Fibroblast of lung (primary cell): ENCODE measurements around the gene CPNE6. TPM values are rescaled to one million over a fixed set of nuclear protein-coding genes. Genes with fewer than 3 reads are reported as not detected.

Experiments used
- DNase-seq, 2 donors: peaks; one replicate each; pipeline versions ENCODE4 v3.0.0 to v3.0.0-alpha.2; 2010; ENCODE audit warnings: low read depth in 2 of 2
- H2AFZ ChIP-seq: 2 replicates; pipeline ENCODE4 v1.5.1; 2012; ENCODE audit warnings: low read length, control low read depth, inconsistent platforms
- H3K27ac ChIP-seq: 2 replicates; pipeline ENCODE4 v1.5.1; 2011; ENCODE audit warnings: low read length, control low read depth; ENCODE audit not compliant: insufficient read depth
- H3K27me3 ChIP-seq: 2 replicates; pipeline ENCODE4 v1.5.1; 2011; ENCODE audit warnings: mild to moderate bottlenecking, low read length; ENCODE audit not compliant: control insufficient read depth, insufficient read depth
- H3K36me3 ChIP-seq: 2 replicates; pipeline ENCODE4 v1.5.1; 2011; ENCODE audit warnings: low read length; ENCODE audit not compliant: control insufficient read depth, insufficient read depth
- H3K4me1 ChIP-seq: 2 replicates; pipeline ENCODE4 v1.5.1; 2011; ENCODE audit warnings: low read length; ENCODE audit not compliant: control insufficient read depth, insufficient read depth; ENCODE audit errors: extremely low read depth
- H3K4me2 ChIP-seq: 2 replicates; pipeline ENCODE4 v1.5.1; 2011; ENCODE audit warnings: low read length, control low read depth; ENCODE audit not compliant: insufficient read depth; ENCODE audit errors: extremely low read depth
- H3K4me3 ChIP-seq, 4 experiments: fragments of 200-600 bp in 1 of 4; sonication (generic) in 1 of 4; replicated peaks in 1 of 4; 2 replicates each; pipeline ENCODE4 v1.5.1; 2011 to 2016; ENCODE audit warnings: low read length in 4 of 4, low read depth in 3 of 4, mild to moderate bottlenecking in 3 of 4, control low read depth in 2 of 4, inconsistent platforms in 1 of 4, mixed read lengths in 1 of 4; ENCODE audit not compliant: insufficient read depth in 1 of 4; ENCODE audit errors: control extremely low read depth in 1 of 4
- H3K79me2 ChIP-seq: 2 replicates; pipeline ENCODE4 v1.5.1; 2012; ENCODE audit warnings: mild to moderate bottlenecking, low read length, inconsistent platforms; ENCODE audit not compliant: control insufficient read depth, insufficient read depth
- H3K9ac ChIP-seq: 2 replicates; pipeline ENCODE4 v1.5.1; 2011; ENCODE audit warnings: mild to moderate bottlenecking, low read length, control low read depth; ENCODE audit not compliant: insufficient read depth
- H3K9me3 ChIP-seq: 2 replicates; pipeline ENCODE4 v1.5.1; 2012; ENCODE audit warnings: low read depth, low read length; ENCODE audit not compliant: control insufficient read depth, insufficient read depth
- H4K20me1 ChIP-seq: 2 replicates; pipeline ENCODE4 v1.5.1; 2011; ENCODE audit warnings: low read length; ENCODE audit not compliant: control insufficient read depth, insufficient read depth; ENCODE audit errors: extremely low read depth
- EZH2 ChIP-seq: IDR thresholded peaks from 2 replicates; pipeline ENCODE4 v1.5.1; 2012; ENCODE audit warnings: low read length, control low read depth, mild to moderate bottlenecking; ENCODE audit errors: missing control alignments
- polyA plus RNA-seq, 2 donors: library from polyadenylated mRNA; depleted of rRNA in 1 of 2; stranded (reverse) in 1 of 2; unstranded in 1 of 2; fragments of >200 nt; gene quantifications; 2 replicates each; pipeline ENCODE4 v1.2.1, GENCODE V29; 2011 to 2012; ENCODE audit warnings: missing spikeins in 1 of 2
- total RNA-seq: library from RNA; depleted of rRNA; stranded (reverse); fragments of >200 nt; gene quantifications from 2 replicates; pipeline ENCODE4 v1.2.1, GENCODE V29; 2014
- TF ChIP-seq, protein P1 (sequence below), 2 donors: IDR thresholded peaks in 1 of 2; conservative IDR thresholded peaks in 1 of 2; 1 replicate in 1 of 2; 2 replicates in 1 of 2; pipeline ENCODE4 v1.5.1; 2011 to 2012; ENCODE audit warnings: low read length in 2 of 2, control low read depth in 1 of 2, inconsistent platforms in 1 of 2, low read depth in 1 of 2, mild to moderate bottlenecking in 1 of 2

CPNE6 gene
- total and polyA plus RNA-seq, 2 donors (not counting 1 experiment from before 2014, with no cell fraction given), result not detected

DNA sequence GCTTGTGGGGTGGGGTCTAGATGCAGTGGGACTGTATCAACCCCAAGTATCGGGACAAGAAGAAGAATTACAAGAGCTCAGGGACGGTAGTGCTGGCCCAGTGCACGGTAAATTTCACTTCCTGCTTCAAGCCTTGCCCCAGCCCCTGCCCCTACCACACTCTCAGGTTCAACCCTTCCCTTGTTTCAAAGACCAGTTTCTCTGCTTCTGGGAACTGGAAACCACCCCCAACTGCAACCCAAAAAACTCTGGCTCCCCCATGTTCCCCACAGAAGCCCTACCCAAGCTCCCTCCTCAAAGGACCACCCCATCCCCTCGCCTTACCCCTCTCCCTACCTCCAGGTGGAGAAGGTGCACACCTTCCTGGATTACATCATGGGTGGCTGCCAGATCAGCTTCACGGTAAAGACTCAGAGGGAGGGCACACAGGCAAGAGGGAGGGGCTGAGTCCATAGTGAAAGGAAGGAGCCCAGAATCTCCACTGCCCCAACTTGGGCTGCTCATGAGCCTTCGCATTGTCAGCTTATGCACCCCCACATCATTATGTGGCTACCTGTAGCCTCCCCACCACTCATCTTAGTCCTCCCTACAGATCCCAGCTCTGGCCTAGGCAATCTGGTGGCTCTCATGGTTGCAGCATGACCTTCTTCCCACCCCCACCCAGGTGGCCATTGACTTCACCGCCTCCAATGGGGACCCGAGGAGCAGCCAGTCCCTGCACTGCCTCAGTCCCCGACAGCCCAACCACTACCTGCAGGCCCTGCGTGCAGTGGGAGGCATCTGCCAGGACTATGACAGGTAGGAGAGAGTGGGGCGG lies 4.3 kb downstream of the CPNE6 start:
- Histone ChIP-seq H3K9me3 (no peaks in the 10 kb centered on the region), H3K4me2 (no peak overlapping the region), H4K20me1 (no peaks in the 10 kb centered on the region), H3K79me2 (no peaks in the 10 kb centered on the region), H3K27me3 (peaks cover 18% of the 10 kb centered on the region), H3K36me3 (no peaks in the 10 kb centered on the region), H3K9ac (no peak overlapping the region), H3K4me1 (peaks cover under 1% of the 10 kb centered on the region), H2AFZ (no peak overlapping the region), H3K4me3 (no peak overlapping the region), H3K27ac (no peak overlapping the region)
- DNase-seq, result no peak
- TF ChIP-seq, protein P1, sequence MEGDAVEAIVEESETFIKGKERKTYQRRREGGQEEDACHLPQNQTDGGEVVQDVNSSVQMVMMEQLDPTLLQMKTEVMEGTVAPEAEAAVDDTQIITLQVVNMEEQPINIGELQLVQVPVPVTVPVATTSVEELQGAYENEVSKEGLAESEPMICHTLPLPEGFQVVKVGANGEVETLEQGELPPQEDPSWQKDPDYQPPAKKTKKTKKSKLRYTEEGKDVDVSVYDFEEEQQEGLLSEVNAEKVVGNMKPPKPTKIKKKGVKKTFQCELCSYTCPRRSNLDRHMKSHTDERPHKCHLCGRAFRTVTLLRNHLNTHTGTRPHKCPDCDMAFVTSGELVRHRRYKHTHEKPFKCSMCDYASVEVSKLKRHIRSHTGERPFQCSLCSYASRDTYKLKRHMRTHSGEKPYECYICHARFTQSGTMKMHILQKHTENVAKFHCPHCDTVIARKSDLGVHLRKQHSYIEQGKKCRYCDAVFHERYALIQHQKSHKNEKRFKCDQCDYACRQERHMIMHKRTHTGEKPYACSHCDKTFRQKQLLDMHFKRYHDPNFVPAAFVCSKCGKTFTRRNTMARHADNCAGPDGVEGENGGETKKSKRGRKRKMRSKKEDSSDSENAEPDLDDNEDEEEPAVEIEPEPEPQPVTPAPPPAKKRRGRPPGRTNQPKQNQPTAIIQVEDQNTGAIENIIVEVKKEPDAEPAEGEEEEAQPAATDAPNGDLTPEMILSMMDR (conservative IDR thresholded peaks at IDR 0.05 in 1 of 2, IDR thresholded peaks at IDR 0.05 in 1 of 2; ENCODE audit: low read depth in 1 of 2, low read length in 2 of 2), result no peak
- TF ChIP-seq EZH2, result no peak

GRCh38 chr14:24076302-24076601 lies 4.9 kb downstream of the CPNE6 start:
- no peaks in the 10 kb centered on the region for H3K9me3 ChIP-seq
- no peak for DNase-seq
- peaks cover 18% of the 10 kb centered on the region for H3K27me3 ChIP-seq
- H3K9ac ChIP-seq, result no peak overlapping the region
- H3K27ac ChIP-seq, result no peak overlapping the region
- H3K36me3 ChIP-seq, result no peaks in the 10 kb centered on the region
- TF ChIP-seq, protein P1 (conservative IDR thresholded peaks at IDR 0.05 in 1 of 2, IDR thresholded peaks at IDR 0.05 in 1 of 2; ENCODE audit: low read depth in 1 of 2, low read length in 2 of 2), result no peak
- H4K20me1 ChIP-seq, result no peaks in the 10 kb centered on the region
- no peak overlapping the region for H3K4me3 ChIP-seq
- peaks cover 3% of the 10 kb centered on the region for H3K4me1 ChIP-seq
- H3K79me2 ChIP-seq, result no peaks in the 10 kb centered on the region
- no peak overlapping the region for H2AFZ ChIP-seq
- H3K4me2 ChIP-seq, result no peak overlapping the region

DNA sequence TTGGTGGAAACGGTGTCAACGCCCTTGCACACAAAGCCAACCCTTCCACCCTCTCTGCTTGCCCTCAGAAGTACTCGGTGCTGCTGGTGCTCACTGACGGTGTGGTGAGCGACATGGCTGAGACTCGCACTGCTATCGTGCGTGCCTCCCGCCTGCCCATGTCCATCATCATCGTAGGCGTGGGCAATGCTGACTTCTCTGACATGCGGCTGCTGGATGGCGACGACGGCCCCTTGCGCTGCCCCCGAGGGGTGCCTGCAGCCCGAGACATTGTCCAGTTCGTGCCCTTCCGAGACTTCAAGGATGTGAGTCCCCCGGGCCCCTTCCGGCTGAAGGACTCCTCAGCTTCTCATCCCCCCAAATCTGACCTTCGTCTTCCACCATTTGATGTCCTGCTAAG lies 5.7 kb downstream of the CPNE6 start:
- Histone ChIP-seq H3K4me3 (no peak overlapping the region), H3K27me3 (peaks cover 17% of the 10 kb centered on the region), H3K4me2 (no peak overlapping the region), H3K4me1 (peaks cover 3% of the 10 kb centered on the region), H3K9ac (no peak overlapping the region), H3K9me3 (no peaks in the 10 kb centered on the region), H4K20me1 (no peaks in the 10 kb centered on the region), H3K36me3 (no peaks in the 10 kb centered on the region), H2AFZ (no peak overlapping the region), H3K27ac (no peak overlapping the region), H3K79me2 (no peaks in the 10 kb centered on the region)
- DNase-seq, result no peak
- TF ChIP-seq, protein P1 (conservative IDR thresholded peaks at IDR 0.05 in 1 of 2, IDR thresholded peaks at IDR 0.05 in 1 of 2; ENCODE audit: low read depth in 1 of 2, low read length in 2 of 2), result no peak
- TF ChIP-seq EZH2, result no peak
